ENCODE measurements around the gene UBXN6. TPM values are rescaled to one million over a fixed set of nuclear protein-coding genes. Genes with fewer than 3 reads are reported as not detected.

Gene UBXN6
- total RNA-seq, 1 donor from 2014 or later = 40.9 TPM

DNA sequence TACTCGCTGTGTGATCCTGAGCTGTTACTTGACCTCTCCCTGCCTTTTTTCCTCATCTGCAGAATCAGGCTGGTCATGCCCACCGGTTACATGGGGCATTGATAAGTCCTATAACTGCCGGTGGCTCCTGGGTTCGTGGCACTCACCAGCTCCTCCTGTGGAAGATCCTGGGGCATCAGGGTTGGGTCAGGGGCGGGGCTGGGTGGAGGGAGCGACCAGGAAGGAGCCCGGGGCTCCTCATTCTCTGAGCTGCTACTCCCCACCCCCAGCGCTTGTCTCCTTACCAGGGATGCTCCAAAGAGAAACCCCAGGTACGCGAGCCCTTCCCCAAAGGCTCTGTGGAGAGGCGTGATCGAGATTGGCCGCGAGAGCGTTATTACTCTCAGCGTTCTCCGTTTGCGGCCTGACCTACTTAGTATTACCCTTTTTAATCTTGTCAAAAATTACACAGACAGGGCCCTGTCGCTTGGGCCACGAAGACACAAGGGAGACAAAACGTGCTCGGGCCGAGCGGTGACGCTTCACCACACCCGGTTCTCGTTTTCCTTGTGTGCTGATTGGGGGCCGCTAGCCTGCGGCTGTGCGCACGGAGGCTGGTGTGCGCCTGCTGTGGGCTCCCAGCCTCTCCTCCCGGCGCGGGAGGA is 25.2 kb upstream of the UBXN6 start:
- TF ChIP-seq, protein P1, sequence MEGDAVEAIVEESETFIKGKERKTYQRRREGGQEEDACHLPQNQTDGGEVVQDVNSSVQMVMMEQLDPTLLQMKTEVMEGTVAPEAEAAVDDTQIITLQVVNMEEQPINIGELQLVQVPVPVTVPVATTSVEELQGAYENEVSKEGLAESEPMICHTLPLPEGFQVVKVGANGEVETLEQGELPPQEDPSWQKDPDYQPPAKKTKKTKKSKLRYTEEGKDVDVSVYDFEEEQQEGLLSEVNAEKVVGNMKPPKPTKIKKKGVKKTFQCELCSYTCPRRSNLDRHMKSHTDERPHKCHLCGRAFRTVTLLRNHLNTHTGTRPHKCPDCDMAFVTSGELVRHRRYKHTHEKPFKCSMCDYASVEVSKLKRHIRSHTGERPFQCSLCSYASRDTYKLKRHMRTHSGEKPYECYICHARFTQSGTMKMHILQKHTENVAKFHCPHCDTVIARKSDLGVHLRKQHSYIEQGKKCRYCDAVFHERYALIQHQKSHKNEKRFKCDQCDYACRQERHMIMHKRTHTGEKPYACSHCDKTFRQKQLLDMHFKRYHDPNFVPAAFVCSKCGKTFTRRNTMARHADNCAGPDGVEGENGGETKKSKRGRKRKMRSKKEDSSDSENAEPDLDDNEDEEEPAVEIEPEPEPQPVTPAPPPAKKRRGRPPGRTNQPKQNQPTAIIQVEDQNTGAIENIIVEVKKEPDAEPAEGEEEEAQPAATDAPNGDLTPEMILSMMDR (conservative IDR thresholded peaks at IDR 0.05; ENCODE audit: low read depth, low read length) = no peak
- DNase-seq (ENCODE audit: low read depth) = no peak
- H3K4me3 ChIP-seq (ENCODE audit: low read depth, low read length) = no peak overlapping the region

DNA sequence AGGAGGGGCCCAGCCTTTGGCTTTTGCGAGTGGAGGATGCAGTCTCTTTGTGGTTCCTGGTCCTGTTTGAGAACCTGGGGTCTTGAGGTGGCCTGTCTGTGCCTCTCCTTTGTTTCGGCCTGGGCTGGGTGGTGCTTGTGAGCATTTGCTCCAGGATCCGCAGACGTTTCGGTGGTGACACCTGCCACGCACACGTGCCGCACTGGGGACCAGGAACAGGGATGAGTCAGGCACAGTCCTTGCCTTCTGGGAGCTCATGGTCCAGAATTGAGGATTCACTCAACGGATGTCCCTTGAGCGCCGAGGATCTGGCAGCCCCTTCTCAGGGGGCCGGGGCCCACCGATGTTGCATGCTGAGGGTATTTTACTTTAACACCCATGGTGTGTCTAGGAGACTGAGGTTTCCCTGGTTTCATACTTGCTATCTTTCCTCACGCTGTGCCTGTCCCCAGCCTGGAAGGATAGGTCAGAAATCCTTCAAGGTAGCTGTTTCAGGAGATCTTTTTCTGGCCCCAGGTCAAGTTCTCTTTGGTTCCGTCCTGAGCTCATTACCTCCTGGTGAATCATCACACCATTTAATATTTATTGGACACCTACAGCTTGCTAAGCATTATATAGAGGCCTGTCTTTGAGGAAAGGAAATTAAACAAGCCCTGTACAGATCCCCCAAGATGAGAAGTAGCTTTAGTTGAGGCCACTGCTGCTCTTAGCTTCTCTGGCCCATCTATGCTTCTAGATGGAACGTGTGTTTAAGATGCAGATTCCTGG is 19.6 kb upstream of the UBXN6 start:
- H3K4me3 ChIP-seq (ENCODE audit: low read depth, low read length) = no peak overlapping the region
- no peak for DNase-seq (ENCODE audit: low read depth)
- TF ChIP-seq, protein P1 (conservative IDR thresholded peaks at IDR 0.05; ENCODE audit: low read depth, low read length) = no peak

DNA sequence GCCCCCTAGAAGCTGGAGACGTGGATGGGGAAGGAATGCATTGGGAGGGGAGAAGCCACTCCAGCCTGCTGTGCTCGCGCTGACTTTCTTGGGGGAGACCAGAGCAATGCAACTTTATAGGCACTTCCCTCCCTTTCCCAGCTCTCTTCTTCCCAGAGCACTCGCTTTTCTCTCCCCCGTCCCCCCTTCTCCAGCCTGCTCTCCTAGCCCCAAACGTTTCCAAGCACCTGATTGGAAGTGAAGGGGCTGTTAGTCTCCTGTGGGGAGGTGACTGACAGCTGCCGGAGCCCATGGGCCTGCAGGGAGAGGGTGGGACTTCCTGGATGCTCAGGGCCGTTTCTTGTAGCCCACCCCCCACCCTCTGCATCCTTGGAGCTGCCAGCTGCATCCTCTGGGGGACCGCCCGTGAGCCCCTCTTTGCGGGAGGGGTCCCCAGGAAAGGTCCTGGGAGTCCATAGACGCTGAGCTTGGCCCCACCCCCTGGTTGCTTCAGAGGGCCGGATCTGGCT is 17.0 kb upstream of the UBXN6 start:
- peak overlapping the region; percentile 81 for H3K4me3 ChIP-seq (ENCODE audit: low read depth, low read length)
- no peak for DNase-seq (ENCODE audit: low read depth)
- TF ChIP-seq, protein P1 (conservative IDR thresholded peaks at IDR 0.05; ENCODE audit: low read depth, low read length) = no peak

DNA sequence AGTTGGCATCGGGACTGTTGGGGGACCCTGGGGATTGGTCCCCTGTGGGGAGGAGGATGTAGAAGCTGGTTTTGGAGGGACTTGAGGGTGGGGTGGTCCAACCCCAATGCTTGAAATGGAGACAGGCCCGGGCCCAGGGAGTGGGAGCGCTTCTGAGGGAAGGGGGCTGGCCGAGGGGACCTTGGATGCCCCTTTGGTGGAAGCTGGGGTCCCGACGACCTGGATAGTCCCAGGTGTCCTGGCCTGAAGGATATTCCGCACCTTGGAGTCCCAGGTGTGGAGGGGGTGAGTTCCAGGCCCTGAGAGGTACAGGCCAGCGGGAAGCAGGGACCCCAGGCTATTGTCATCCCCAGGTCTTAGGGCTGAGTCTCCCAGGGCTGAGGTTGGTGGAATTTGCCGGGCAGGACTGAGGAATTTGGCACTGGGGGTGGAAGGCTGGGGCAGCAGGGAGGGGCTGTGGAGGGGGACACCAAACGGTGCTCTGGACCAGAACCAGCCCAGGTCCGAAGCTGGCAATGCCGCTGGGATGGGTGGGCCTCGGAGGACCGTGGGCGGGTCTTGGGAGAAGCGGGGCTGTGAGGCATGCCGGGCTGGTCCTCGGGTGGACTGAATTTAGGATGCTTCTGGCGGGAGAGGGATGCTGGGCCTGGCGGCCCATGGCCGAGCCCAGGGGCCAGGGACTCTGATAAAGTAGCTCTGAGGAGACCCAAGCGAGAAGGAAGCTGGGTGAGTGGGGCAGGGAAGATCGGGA is 16.3 kb upstream of the UBXN6 start:
- peak overlapping the region; percentile 81 for H3K4me3 ChIP-seq (ENCODE audit: low read depth, low read length)
- DNase-seq (ENCODE audit: low read depth) = no peak
- TF ChIP-seq, protein P1 (conservative IDR thresholded peaks at IDR 0.05; ENCODE audit: low read depth, low read length) = no peak

DNA sequence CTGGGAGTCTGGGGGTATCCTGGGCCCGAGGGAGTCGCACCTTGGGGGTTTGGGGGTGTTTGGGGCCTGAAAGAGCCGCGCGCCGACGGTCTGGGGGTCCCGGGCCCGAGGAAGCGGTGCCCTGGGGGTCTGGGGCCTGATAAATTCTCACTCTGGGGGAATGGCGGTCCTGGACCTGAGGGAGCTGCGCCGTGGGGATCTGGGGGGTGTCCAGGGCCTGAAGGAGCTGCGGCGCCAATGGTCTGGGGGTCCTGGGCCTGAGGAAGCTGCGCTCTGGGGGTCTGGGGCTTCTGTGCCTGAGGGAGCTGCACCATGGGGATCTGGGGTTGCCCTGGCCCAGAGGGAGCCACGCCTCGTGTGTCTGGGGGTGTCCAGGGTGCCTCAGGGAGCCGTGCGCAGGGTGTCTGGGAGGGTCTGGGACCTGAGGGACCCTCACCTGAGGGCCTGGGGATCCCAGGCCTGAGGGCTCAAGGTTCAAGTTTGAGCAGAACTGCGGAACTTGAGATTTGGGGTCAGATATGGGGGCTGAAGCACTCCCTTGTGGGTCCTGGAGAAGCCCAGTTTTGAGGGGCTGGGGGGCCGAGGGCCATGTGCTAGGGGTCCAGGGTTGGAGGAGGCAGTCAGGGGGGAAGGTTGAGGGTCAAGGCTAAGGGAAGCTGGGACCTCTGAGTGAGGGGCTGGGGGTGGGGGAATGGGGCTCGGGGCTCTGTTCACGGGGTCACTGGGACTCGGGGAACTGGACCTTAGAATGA is 15.6 kb upstream of the UBXN6 start:
- TF ChIP-seq, protein P1 (conservative IDR thresholded peaks at IDR 0.05; ENCODE audit: low read depth, low read length) = no peak
- peak overlapping the region; percentile 81 for H3K4me3 ChIP-seq (ENCODE audit: low read depth, low read length)
- no peak for DNase-seq (ENCODE audit: low read depth)

DNA sequence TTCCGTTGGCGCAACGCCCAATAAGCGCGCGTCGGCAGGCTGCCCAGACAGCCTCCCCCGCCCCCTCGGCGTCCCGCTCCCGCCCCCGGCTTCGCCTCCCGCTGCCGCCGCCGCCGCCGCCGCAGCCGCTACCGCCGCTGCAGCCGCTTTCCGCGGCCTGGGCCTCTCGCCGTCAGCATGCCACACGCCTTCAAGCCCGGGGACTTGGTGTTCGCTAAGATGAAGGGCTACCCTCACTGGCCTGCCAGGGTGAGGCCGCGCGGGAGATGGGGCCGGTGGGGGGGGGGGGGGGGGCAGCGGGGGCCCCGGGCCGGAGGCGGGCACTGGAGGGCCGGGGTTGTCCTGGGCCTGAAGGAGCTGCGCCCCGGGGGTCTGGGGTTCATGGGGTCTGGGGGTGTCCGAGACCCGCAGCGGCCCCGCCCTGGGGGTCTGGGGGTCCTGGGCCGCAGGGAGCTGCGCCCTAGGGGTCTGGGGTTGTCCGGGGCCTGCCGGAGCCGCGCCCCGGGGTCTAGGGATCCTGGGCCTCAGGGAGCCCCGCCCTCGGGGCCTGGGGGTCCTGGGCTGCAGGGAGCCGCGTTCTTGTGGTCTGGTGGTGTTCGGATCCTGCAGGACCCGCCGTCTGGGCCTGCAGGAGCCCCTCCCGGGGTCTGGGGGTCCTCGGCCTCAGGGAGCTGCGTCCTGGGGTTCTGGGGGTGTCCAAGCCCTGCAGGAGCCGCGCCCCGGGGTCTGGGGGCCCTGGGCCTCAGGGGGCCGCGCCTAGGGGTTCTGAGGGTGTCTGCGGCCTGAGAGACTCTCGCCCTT is 14.8 kb upstream of the UBXN6 start, which contains the start of gene HDGFL2:
Gene HDGFL2, plus strand, starts transcription at position 124 of the 801 bp plus-strand sequence. Its CDS starts 54 bp downstream, at position 178.
- H3K4me3 ChIP-seq (ENCODE audit: low read depth, low read length) = peak within 1 kb of the TSS; percentile 81
- TF ChIP-seq, protein P1 (conservative IDR thresholded peaks at IDR 0.05; ENCODE audit: low read depth, low read length) = no peak
- no peak for DNase-seq (ENCODE audit: low read depth)
